K562 (cell line): Measurements from ENCODE around the gene GRWD1. TPM values are rescaled to one million over a fixed set of nuclear protein-coding genes. Genes with fewer than 3 reads are reported as not detected.

Experiments
- ATAC-seq: fragments of 200-7000 bp; cut with Tn5 transposase; 3 replicates; pipeline ENCODE4 v1.9.1; 2020; ENCODE audit warnings: moderate library complexity
- BruUV-seq: library from RNA; stranded (reverse); fragments of 400-500 nt; replicated peaks from 2 replicates; lab custom pipeline; 2021; lab: Mats Ljungman, UMichigan
- CTCF ChIA-PET: fragments of 300-600 bp; formaldehyde crosslinking; extraction: SDS; loops from one replicate; lab custom pipeline; 2021; ENCODE audit warnings: low intra/inter-chr PET ratio; lab: Yijun Ruan, JAX
- POLR2A ChIA-PET: fragments of 300-600, 350-650 bp; sonication (Branson Sonifier 250); formaldehyde crosslinking; extraction: SDS; loops from one replicate; lab custom pipeline; 2021; ENCODE audit warnings: antibody characterized with exemption, inconsistent platforms; lab: Yijun Ruan, JAX
- DNase-seq, 4 experiments: peaks; one replicate each; pipeline versions ENCODE4 v3.0.0 to v3.0.0-alpha.2; 2011 to 2018; ENCODE audit warnings: low spot score in 3 of 4, mixed read lengths in 3 of 4; ENCODE audit errors: extremely low read depth in 1 of 4
- FAIRE-seq: peaks from 2 replicates; lab custom pipeline; 2011; peaks lifted over from hg19 to GRCh38; lab: Jason Lieb, UNC
- H2AFZ ChIP-seq: 2 replicates; pipeline ENCODE4 v1.6.0; 2011; ENCODE audit warnings: low read depth, low read length, control low read depth, inconsistent platforms
- H3K27ac ChIP-seq: fragments of 200-600 bp; 3 replicates; pipeline ENCODE4 v1.8.0; 2011; ENCODE audit warnings: low read depth, mild to moderate bottlenecking, control low read depth, inconsistent platforms, low read length, moderate library complexity, mixed read lengths; ENCODE audit errors: extremely low read depth
- H3K27me3 ChIP-seq, 2 experiments: fragments of 300-600 bp in 1 of 2; 2 replicates in 1 of 2; 3 replicates in 1 of 2; pipeline versions ENCODE4 v1.6.0 to v1.8.0; 2011; ENCODE audit warnings: inconsistent platforms in 2 of 2, low read length in 2 of 2, mild to moderate bottlenecking in 1 of 2, mixed read lengths in 1 of 2, moderate library complexity in 1 of 2; ENCODE audit not compliant: control insufficient read depth in 2 of 2, insufficient read depth in 2 of 2
- H3K36me3 ChIP-seq: fragments of 300-600 bp; 3 replicates; pipeline ENCODE4 v1.8.0; 2011; ENCODE audit warnings: mild to moderate bottlenecking, low read length, inconsistent platforms; ENCODE audit not compliant: control insufficient read depth, insufficient read depth
- H3K4me1 ChIP-seq, 2 experiments: fragments of 200-600 bp in 1 of 2; replicated peaks in 1 of 2; 2 replicates in 1 of 2; 3 replicates in 1 of 2; pipeline versions ENCODE4 v1.5.1 to v1.8.0; 2011; ENCODE audit warnings: inconsistent platforms in 2 of 2, low read length in 2 of 2, mild to moderate bottlenecking in 1 of 2, mixed read lengths in 1 of 2, moderate library complexity in 1 of 2; ENCODE audit not compliant: control insufficient read depth in 2 of 2, insufficient read depth in 2 of 2
- H3K4me2 ChIP-seq: 2 replicates; pipeline ENCODE4 v1.6.1; 2011; ENCODE audit warnings: low read length, control low read depth, inconsistent platforms, mixed read lengths; ENCODE audit not compliant: insufficient read depth
- H3K4me3 ChIP-seq: fragments of 200-600 bp; sonication (generic), shearing (Covaris generic); 2 replicates; pipeline ENCODE4 v1.5.1; 2016; ENCODE audit warnings: control low read depth, inconsistent platforms
- H3K79me2 ChIP-seq: fragments of 200-600 bp; 3 replicates; pipeline ENCODE4 v1.8.0; 2011; ENCODE audit warnings: low read length, inconsistent platforms; ENCODE audit not compliant: control insufficient read depth, insufficient read depth
- H3K9ac ChIP-seq, 2 experiments: 2 replicates each; pipeline versions ENCODE4 v1.6.0 to v1.6.1; 2011; ENCODE audit warnings: low read depth in 2 of 2, low read length in 2 of 2, control low read depth in 1 of 2, inconsistent platforms in 1 of 2, mild to moderate bottlenecking in 1 of 2, mixed read lengths in 1 of 2; ENCODE audit not compliant: insufficient read depth in 1 of 2
- H3K9me1 ChIP-seq: one replicate; pipeline ENCODE4 v1.6.0; 2011; ENCODE audit warnings: inconsistent platforms, mild to moderate bottlenecking, low read length, moderate library complexity; ENCODE audit not compliant: control insufficient read depth, insufficient read depth
- H3K9me3 ChIP-seq: replicated peaks from 2 replicates; pipeline ENCODE4 v1.5.1; 2011; ENCODE audit warnings: low read depth, low read length, inconsistent platforms; ENCODE audit not compliant: control insufficient read depth, insufficient read depth
- H4K20me1 ChIP-seq: replicated peaks from 2 replicates; pipeline ENCODE4 v1.6.1; 2011; ENCODE audit warnings: low read length, inconsistent platforms, mixed read lengths; ENCODE audit not compliant: control insufficient read depth, insufficient read depth
- CCAR2 ChIP-seq: fragments of 200-400 bp; formaldehyde crosslinking; IDR thresholded peaks from 2 replicates; pipeline ENCODE4 v1.6.1; 2017; ENCODE audit warnings: mild to moderate bottlenecking, low read depth, low read length
- GABPB2 ChIP-seq: fragments of 250-450 bp; sonication (Bioruptor Pico); conservative IDR thresholded peaks from 2 replicates; pipeline ENCODE4 v1.5.1; 2021; ENCODE audit warnings: mild to moderate bottlenecking
- HNRNPK ChIP-seq: fragments of 200-400 bp; formaldehyde crosslinking; IDR thresholded peaks from one replicate; pipeline ENCODE4 v1.6.1; 2018; ENCODE audit warnings: mild to moderate bottlenecking, low read depth, low read length; ENCODE audit not compliant: poor library complexity, severe bottlenecking
- NR2C1 ChIP-seq, 2 experiments: fragments of 450-650 bp; IDR thresholded peaks; 2 replicates each; pipeline ENCODE4 v1.6.1; 2017; ENCODE audit warnings: mild to moderate bottlenecking in 2 of 2, antibody characterized with exemption in 1 of 2, inconsistent platforms in 1 of 2, missing compliant biosample characterization in 1 of 2, missing genetic modification characterization in 1 of 2
- NR3C1 ChIP-seq: sonication (generic); formaldehyde crosslinking; IDR thresholded peaks from 2 replicates; pipeline ENCODE4 v1.8.1; 2022; ENCODE audit warnings: missing genetic modification reagents
- OTX1 ChIP-seq: fragments of 450-650 bp; formaldehyde crosslinking; IDR thresholded peaks from 2 replicates; pipeline ENCODE4 v1.4.0; 2022; ENCODE audit warnings: mild to moderate bottlenecking
- PCBP2 ChIP-seq: fragments of 200-400 bp; formaldehyde crosslinking; IDR thresholded peaks from 2 replicates; pipeline ENCODE4 v1.6.1; 2018; ENCODE audit warnings: low read length, low read depth, mild to moderate bottlenecking, moderate library complexity; ENCODE audit not compliant: poor library complexity, severe bottlenecking
- PHF8 ChIP-seq: fragments of 200-600 bp; sonication (generic); IDR thresholded peaks from 2 replicates; pipeline ENCODE4 v1.6.1; 2012; ENCODE audit warnings: mixed run types, mild to moderate bottlenecking, inconsistent platforms, low read length, moderate library complexity, borderline replicate concordance
- RBM22 ChIP-seq: fragments of 200-400 bp; formaldehyde crosslinking; IDR thresholded peaks from 2 replicates; pipeline ENCODE4 v1.6.1; 2018; ENCODE audit warnings: low read length, low read depth; ENCODE audit not compliant: poor library complexity, severe bottlenecking
- RNF219 ChIP-seq: fragments of 250-450 bp; sonication (Bioruptor Pico); IDR thresholded peaks from 2 replicates; pipeline ENCODE4 v1.5.0; 2022; ENCODE audit warnings: mild to moderate bottlenecking
- SNAPC5 ChIP-seq: fragments of 250-450 bp; sonication (Bioruptor Pico); IDR thresholded peaks from 2 replicates; pipeline ENCODE4 v1.8.0; 2021; ENCODE audit warnings: moderate library complexity, mild to moderate bottlenecking, inconsistent platforms
- SRSF7 ChIP-seq: fragments of 200-400 bp; formaldehyde crosslinking; optimal IDR thresholded peaks from 2 replicates; pipeline ENCODE3; 2017; ENCODE audit warnings: mild to moderate bottlenecking, low read depth, low read length
- ZEB2 ChIP-seq: fragments of 450-650 bp; IDR thresholded peaks from 2 replicates; pipeline ENCODE4 v1.6.1; 2016
- ZNF436 ChIP-seq: fragments of 250-450, 450-650 bp; sonication (Bioruptor Pico); formaldehyde crosslinking; IDR thresholded peaks from 2 replicates; pipeline ENCODE4 v1.7.0; 2020; ENCODE audit warnings: mild to moderate bottlenecking
- WGBS: fragments of 100-300 bp; shearing (Covaris generic); methylation state at CpG from one replicate; pipeline ENCODE4 v1.1.6; 2016; ENCODE audit warnings: low coverage, mixed read lengths; ENCODE audit not compliant: insufficient coverage; ENCODE audit errors: missing lambda C conversion rate; 5-methylcytosine and 5-hydroxymethylcytosine counted together
- in situ Hi-C: fragments of 300-500 bp; cut with MboI; formaldehyde crosslinking; loops from 4 replicates; pipeline ENCODE4 v1.15.0; 2018; ENCODE audit warnings: inconsistent platforms, mixed read lengths
- intact Hi-C: fragments of 100-400 bp; cut with micrococcal nuclease; formaldehyde crosslinking; loops from 2 replicates; pipeline ENCODE4 v1.14.2; 2022
- polyA plus RNA-seq, 8 experiments: library from polyadenylated mRNA; depleted of rRNA in 4 of 8; stranded (reverse) in 5 of 8; unstranded in 3 of 8; fragments of >200 nt; fragmentation: Nextera tagmentation in 2 of 8; fragmentation: Illumina TruSeq in 1 of 8; extraction: Ambion mirVana in 2 of 8; extraction: Trizol in 1 of 8; gene quantifications; 2 replicates each; pipeline versions ENCODE4 v1.2.1 to v1.2.3, GENCODE V29; 2011 to 2014; ENCODE audit warnings: inconsistent platforms in 1 of 8, missing spikeins in 1 of 8
- total RNA-seq, 7 experiments: library from RNA; depleted of rRNA in 6 of 7; stranded (reverse); fragments of >200 nt in 6 of 7; fragmentation: Illumina TruSeq in 2 of 7; extraction: Trizol in 2 of 7; gene quantifications; 2 replicates each; pipeline versions ENCODE4 v1.2.1 to v1.2.3, GENCODE V29; 2011 to 2021; ENCODE audit warnings: low replicate concordance in 1 of 7

Gene GRWD1
- total and polyA plus RNA-seq, 9 of the 15 experiments (the other 6 are each of a cell fraction or from before 2014, with no cell fraction given) = 1.5 to 87.2 (median 24.5) TPM

GRCh38 chr19:48415806-48416221 lies 30.0 kb upstream of the GRWD1 start:
- ChIA-PET POLR2A (interaction anchor here (0.5 to 1.1 kb wide), 2 partner anchors 12 to 65 kb away, joined by 3 to 4 read pairs; no protein-coding TSS in a partner anchor), CTCF (no interaction called here)
- H4K20me1 ChIP-seq = no peaks in the 10 kb centered on the region; the same call in 1 of the 2 replicates
- H3K9ac ChIP-seq = peak overlapping the region in 1 of 2 experiments; percentile 41; a peak in 2 of 4 replicates
- H3K27ac ChIP-seq = no peak overlapping the region
- in situ Hi-C loops (no loop called here), intact Hi-C loops (no loop called here)
- no TSS peak for BruUV-seq
- ATAC-seq = no peak
- TF ChIP-seq RBM22 (peak; percentile 44), NR2C1 (IDR thresholded peaks at IDR 0.05) (no peak), NR2C1 (tag; IDR thresholded peaks at IDR 0.05) (no peak), OTX1 (CRISPR knock-in tag) (0 out of 2 replicates have a peak, but pooled peaks have one; percentile 57)
- no peak for FAIRE-seq
- no peak overlapping the region for H3K4me2 ChIP-seq
- H3K9me3 ChIP-seq = no peaks in the 10 kb centered on the region
- WGBS = 91% methylated on average over 20 of the region's 30 CpGs
- no peak for DNase-seq
- peaks cover 17 to 44% of the 10 kb centered on the region in 2 experiments for H3K4me1 ChIP-seq
- H3K4me3 ChIP-seq = no peak overlapping the region
- H2AFZ ChIP-seq = no peak overlapping the region
- no peaks in the 10 kb centered on the region for H3K9me1 ChIP-seq
- no peaks in the 10 kb centered on the region for H3K27me3 ChIP-seq
- H3K79me2 ChIP-seq = 0 out of 3 replicates have a peak, but pooled peaks cover 2% of the 10 kb centered on the region
- peaks cover 50% of the 10 kb centered on the region; the same call in 2 of the 3 replicates for H3K36me3 ChIP-seq

- H3K36me3 ChIP-seq = peaks cover 64% of the 10 kb centered on the region; the same call in 2 of the 3 replicates
- H3K27me3 ChIP-seq = no peaks in the 10 kb centered on the region
- H3K4me3 ChIP-seq = no peak overlapping the region
- WGBS = 73% methylated on average over 5 of the region's 7 CpGs
- DNase-seq (no peak), ATAC-seq (no peak), FAIRE-seq (no peak)
- no peaks in the 10 kb centered on the region for H3K9me3 ChIP-seq
- H3K4me1 ChIP-seq = peaks cover 17 to 49% of the 10 kb centered on the region in 2 experiments
- no peak overlapping the region for H3K4me2 ChIP-seq
- no peak overlapping the region; the same call in 2 of the 3 replicates for H3K27ac ChIP-seq
- peak overlapping the region in 1 of 2 experiments; percentile 55; a peak in 2 of 4 replicates for H3K9ac ChIP-seq
- intact Hi-C loops (no loop called here), in situ Hi-C loops (no loop called here)
- ChIA-PET POLR2A (no interaction called here), CTCF (no interaction called here)
- no peak overlapping the region for H2AFZ ChIP-seq
- no peaks in the 10 kb centered on the region for H3K9me1 ChIP-seq
- BruUV-seq = no TSS peak
- no peaks in the 10 kb centered on the region for H4K20me1 ChIP-seq
- 0 out of 3 replicates have a peak, but pooled peaks cover 2% of the 10 kb centered on the region for H3K79me2 ChIP-seq
- no peak for TF ChIP-seq PCBP2
- no peak for TF ChIP-seq ZEB2
- TF ChIP-seq SNAPC5 = no peak
- TF ChIP-seq GABPB2 = no peak
- TF ChIP-seq SRSF7 = no peak
- no peak for TF ChIP-seq CCAR2
- no peak for TF ChIP-seq NR3C1 (CRISPR knock-in tag)
- no peak for TF ChIP-seq RNF219 (CRISPR knock-in tag)
- no peak for TF ChIP-seq PHF8
- TF ChIP-seq HNRNPK = no peak
- TF ChIP-seq ZNF436 = no peak
Observed at GRCh38 chr19:48417421-48417820, 28.4 kb upstream of the GRWD1 start.
